ENCODE measurements around the gene PCDH9. TPM values are rescaled to one million over a fixed set of nuclear protein-coding genes. Genes with fewer than 3 reads are reported as not detected.

The PCDH9 gene
- total RNA-seq, 1 donor from 2014 or later = 14.7 TPM

- Histone ChIP-seq H3K36me3 (no peaks in the 10 kb centered on the region), H3K27me3 (ENCODE audit: low read depth) (no peaks in the 10 kb centered on the region), H3K9me3 (replicated peaks) (no peaks in the 10 kb centered on the region), H3K4me1 (peaks cover 16% of the 10 kb centered on the region), H3K27ac (replicated peaks) (no peak overlapping the region), H3K4me3 (no peak overlapping the region)
- no peak for TF ChIP-seq CTCF (IDR thresholded peaks at IDR 0.05; ENCODE audit: borderline replicate concordance)
- DNase-seq = no peak
- intact Hi-C loops (cut with micrococcal nuclease) = no loop called here
Measured at GRCh38 chr13:66347486-66348117, 882.5 kb downstream of the PCDH9 start.

GRCh38 chr13:66345971-66346370 lies 884.2 kb downstream of the PCDH9 start:
- no peak overlapping the region for H3K27ac ChIP-seq (replicated peaks)
- TF ChIP-seq CTCF (IDR thresholded peaks at IDR 0.05; ENCODE audit: borderline replicate concordance) = no peak

DNA sequence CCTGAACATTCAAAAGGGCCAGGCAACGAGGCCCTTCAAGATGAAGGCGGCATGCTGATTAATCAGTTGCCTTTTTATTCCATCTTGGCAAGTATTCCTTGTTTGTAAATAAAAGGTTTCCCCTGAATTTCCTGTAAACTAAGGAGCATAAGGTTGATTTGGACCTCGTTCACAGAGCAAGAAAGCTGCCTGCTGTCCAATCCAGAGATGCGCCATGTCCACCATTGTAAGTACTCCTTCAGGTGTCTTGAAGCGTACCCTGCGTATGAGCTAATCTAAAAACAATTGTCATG lies 884.7 kb downstream of the PCDH9 start:
- DNase-seq = no peak
- no peak overlapping the region for H3K4me3 ChIP-seq
- no peaks in the 10 kb centered on the region for H3K9me3 ChIP-seq (replicated peaks)
- no peak overlapping the region for H3K27ac ChIP-seq (replicated peaks)
- peaks cover 16% of the 10 kb centered on the region for H3K4me1 ChIP-seq
- no peaks in the 10 kb centered on the region for H3K36me3 ChIP-seq
- no peak for TF ChIP-seq CTCF (IDR thresholded peaks at IDR 0.05; ENCODE audit: borderline replicate concordance)
- intact Hi-C loops (cut with micrococcal nuclease) = no loop called here
- H3K27me3 ChIP-seq (ENCODE audit: low read depth) = no peaks in the 10 kb centered on the region

More at GRCh38 chr13:66345971-66346370, 884.2 kb downstream of the PCDH9 start:
- no peak for DNase-seq
- H3K36me3 ChIP-seq = no peaks in the 10 kb centered on the region
- H3K27me3 ChIP-seq (ENCODE audit: low read depth) = no peaks in the 10 kb centered on the region
- H3K4me3 ChIP-seq = no peak overlapping the region
- H3K9me3 ChIP-seq (replicated peaks) = no peaks in the 10 kb centered on the region
- intact Hi-C loops (cut with micrococcal nuclease) = no loop called here
- H3K4me1 ChIP-seq = peaks cover 16% of the 10 kb centered on the region

- Histone ChIP-seq H3K36me3 (no peaks in the 10 kb centered on the region), H3K4me1 (peaks cover 14% of the 10 kb centered on the region), H3K9me3 (replicated peaks) (no peaks in the 10 kb centered on the region), H3K27me3 (ENCODE audit: low read depth) (no peaks in the 10 kb centered on the region), H3K27ac (replicated peaks) (no peak overlapping the region), H3K4me3 (no peak overlapping the region)
- intact Hi-C loops (cut with micrococcal nuclease) = no loop called here
- no peak for DNase-seq
- TF ChIP-seq CTCF (IDR thresholded peaks at IDR 0.05; ENCODE audit: borderline replicate concordance) = no peak
Measured at GRCh38 chr13:66344805-66345517, 885.2 kb downstream of the PCDH9 start.

- TF ChIP-seq CTCF (IDR thresholded peaks at IDR 0.05; ENCODE audit: borderline replicate concordance) = no peak
- no peak overlapping the region for H3K4me3 ChIP-seq
- intact Hi-C loops (cut with micrococcal nuclease) = no loop called here
- no peaks in the 10 kb centered on the region for H3K4me1 ChIP-seq
- no peaks in the 10 kb centered on the region for H3K36me3 ChIP-seq
- H3K27ac ChIP-seq (replicated peaks) = no peak overlapping the region
- H3K27me3 ChIP-seq (ENCODE audit: low read depth) = no peaks in the 10 kb centered on the region
- H3K9me3 ChIP-seq (replicated peaks) = no peaks in the 10 kb centered on the region
- DNase-seq = no peak
Measured at GRCh38 chr13:66343224-66343828, 886.8 kb downstream of the PCDH9 start.
